Natural killer cell (primary cell): Measurements from ENCODE around the gene PAH. TPM values are rescaled to one million over a fixed set of nuclear protein-coding genes. Genes with fewer than 3 reads are reported as not detected.

ENCODE experiments used
- ATAC-seq, 3 donors: fragments of 150-1000 bp in 2 of 3; fragments of 200-7000 bp in 1 of 3; cut with Tn5 transposase; 1 replicate in 1 of 3; 2 replicates in 2 of 3; pipeline ENCODE4 v1.10.0; 2021; ENCODE audit warnings: mild to moderate bottlenecking in 2 of 3, moderate library complexity in 2 of 3
- DNase-seq, 2 donors: peaks; one replicate each; pipeline versions ENCODE4 v3.0.0 to v3.0.0-alpha.2; 2013 to 2021; ENCODE audit warnings: mixed read lengths in 1 of 2
- H3K27ac ChIP-seq: one replicate; pipeline ENCODE4 v1.5.1; 2013; ENCODE audit warnings: mild to moderate bottlenecking, low read length
- H3K27me3 ChIP-seq: one replicate; pipeline ENCODE4 v1.6.1; 2013; ENCODE audit warnings: low read length; ENCODE audit not compliant: control insufficient read depth, insufficient read depth
- H3K36me3 ChIP-seq: one replicate; pipeline ENCODE4 v1.6.1; 2013; ENCODE audit warnings: low read length; ENCODE audit not compliant: control insufficient read depth, insufficient read depth
- H3K4me1 ChIP-seq: one replicate; pipeline ENCODE4 v1.6.1; 2013; ENCODE audit warnings: low read length; ENCODE audit not compliant: control insufficient read depth, insufficient read depth
- H3K4me3 ChIP-seq: one replicate; pipeline ENCODE4 v1.5.1; 2013; ENCODE audit warnings: low read length
- H3K9me3 ChIP-seq: one replicate; pipeline ENCODE4 v1.6.1; 2013; ENCODE audit warnings: low read length; ENCODE audit not compliant: control insufficient read depth, insufficient read depth
- H3K27ac Mint-ChIP-seq, 2 donors: one replicate each; pipeline ENCODE4 v1.8.0; 2022; ENCODE audit warnings: mild to moderate bottlenecking in 2 of 2, mixed read lengths in 2 of 2, moderate library complexity in 1 of 2
- H3K27me3 Mint-ChIP-seq, 2 donors: one replicate each; pipeline ENCODE4 v1.8.0; 2022; ENCODE audit warnings: low read depth in 2 of 2, mixed read lengths in 2 of 2
- H3K36me3 Mint-ChIP-seq: one replicate; pipeline ENCODE4 v1.8.0; 2022; ENCODE audit warnings: mixed read lengths
- H3K4me1 Mint-ChIP-seq, 2 donors: one replicate each; pipeline ENCODE4 v1.8.0; 2022; ENCODE audit warnings: mixed read lengths in 2 of 2
- H3K4me3 Mint-ChIP-seq: one replicate; pipeline ENCODE4 v1.8.0; 2022; ENCODE audit warnings: mild to moderate bottlenecking, moderate library complexity, mixed read lengths
- H3K9me3 Mint-ChIP-seq, 2 donors: one replicate each; pipeline ENCODE4 v1.8.0; 2022; ENCODE audit warnings: mixed read lengths in 2 of 2
- WGBS: methylation state at CpG from one replicate; pipeline ENCODE4 v1.1.7; 2013; ENCODE audit warnings: missing lambda C conversion rate; ENCODE audit not compliant: insufficient coverage; 5-methylcytosine and 5-hydroxymethylcytosine counted together
- intact Hi-C: fragments of 100-400 bp; cut with micrococcal nuclease; formaldehyde crosslinking; loops from one replicate; pipeline ENCODE4 v1.14.2; 2022
- total RNA-seq, 4 donors: library from RNA; stranded (reverse); fragments of 120-200 nt in 1 of 4; gene quantifications; one replicate each; pipeline versions ENCODE4 v1.2.3 to v1.2.4, GENCODE V29; 2013 to 2022
- TF ChIP-seq, protein P1 (sequence below): fragments of 200-600 bp; IDR thresholded peaks from one replicate; pipeline ENCODE4 v1.8.0; 2022; ENCODE audit warnings: antibody characterized with exemption

Gene PAH
- total RNA-seq, result not detected
- total RNA-seq (2013), result 0.14 TPM

DNA sequence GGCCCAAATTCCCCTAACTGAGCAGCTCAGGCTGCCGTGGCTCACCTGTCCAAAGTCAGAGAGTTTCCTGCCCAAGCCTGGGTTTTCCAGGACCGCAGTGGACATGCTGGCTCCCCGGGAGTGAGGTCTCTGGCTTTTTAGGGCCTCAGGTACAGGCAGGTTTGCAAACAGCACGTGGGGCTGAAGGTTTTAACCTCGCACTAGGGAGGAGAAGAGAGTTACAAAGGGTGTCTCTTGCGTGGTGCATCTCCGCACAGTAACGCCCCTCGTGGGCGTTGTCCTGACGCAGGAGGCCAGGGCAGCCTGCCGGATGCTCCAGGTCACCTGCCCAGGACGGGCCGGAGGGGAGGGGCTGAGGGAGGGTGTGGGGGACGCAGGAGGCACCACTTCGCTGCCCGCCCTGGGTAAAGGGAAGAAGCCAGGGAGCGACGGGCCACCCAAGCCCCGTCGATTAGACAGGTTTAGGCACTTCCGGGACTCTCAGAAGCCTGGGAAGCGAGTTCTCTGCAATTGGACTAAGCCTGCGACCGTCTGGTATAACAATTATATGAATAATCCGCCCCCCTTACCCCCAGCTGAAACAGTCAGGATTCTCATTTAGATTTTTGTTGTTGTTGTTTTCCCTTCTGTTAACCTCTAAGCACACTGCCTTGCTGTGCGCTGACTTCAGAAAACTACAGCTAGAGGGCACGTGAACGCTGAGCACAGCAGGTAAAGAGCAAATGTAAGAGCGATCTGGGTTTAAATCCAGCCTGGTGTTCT is at the start of gene PAH:
Gene PAH (minus strand): TSS at position 219 of the 762 bp plus-strand sequence. CDS start 114 bp downstream, at position 105.
- Histone ChIP-seq H3K36me3 (no peaks in the 10 kb centered on the region), H3K4me3 (peak within 1 kb of the TSS; percentile 12), H3K27ac (no peak within 1 kb of the TSS), H3K4me1 (peaks cover 9% of the 10 kb centered on the region), H3K27me3 (peaks cover 8% of the 10 kb centered on the region), H3K9me3 (no peaks in the 10 kb centered on the region)
- Mint-ChIP-seq H3K9me3 (peaks cover 0 to 3% of the 10 kb centered on the region in 2 donors), H3K4me3 (peak within 1 kb of the TSS; percentile 40), H3K36me3 (no peaks in the 10 kb centered on the region), H3K27ac (no peak within 1 kb of the TSS), H3K4me1 (no peaks in the 10 kb centered on the region), H3K27me3 (peaks cover 5 to 7% of the 10 kb centered on the region in 2 donors)
- DNase-seq, result peak in 1 of 2 donors; percentile 25
- TF ChIP-seq, protein P1, sequence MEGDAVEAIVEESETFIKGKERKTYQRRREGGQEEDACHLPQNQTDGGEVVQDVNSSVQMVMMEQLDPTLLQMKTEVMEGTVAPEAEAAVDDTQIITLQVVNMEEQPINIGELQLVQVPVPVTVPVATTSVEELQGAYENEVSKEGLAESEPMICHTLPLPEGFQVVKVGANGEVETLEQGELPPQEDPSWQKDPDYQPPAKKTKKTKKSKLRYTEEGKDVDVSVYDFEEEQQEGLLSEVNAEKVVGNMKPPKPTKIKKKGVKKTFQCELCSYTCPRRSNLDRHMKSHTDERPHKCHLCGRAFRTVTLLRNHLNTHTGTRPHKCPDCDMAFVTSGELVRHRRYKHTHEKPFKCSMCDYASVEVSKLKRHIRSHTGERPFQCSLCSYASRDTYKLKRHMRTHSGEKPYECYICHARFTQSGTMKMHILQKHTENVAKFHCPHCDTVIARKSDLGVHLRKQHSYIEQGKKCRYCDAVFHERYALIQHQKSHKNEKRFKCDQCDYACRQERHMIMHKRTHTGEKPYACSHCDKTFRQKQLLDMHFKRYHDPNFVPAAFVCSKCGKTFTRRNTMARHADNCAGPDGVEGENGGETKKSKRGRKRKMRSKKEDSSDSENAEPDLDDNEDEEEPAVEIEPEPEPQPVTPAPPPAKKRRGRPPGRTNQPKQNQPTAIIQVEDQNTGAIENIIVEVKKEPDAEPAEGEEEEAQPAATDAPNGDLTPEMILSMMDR, result no peak
- no peak for ATAC-seq
- 9% methylated on average over 29 of the region's 30 CpGs for WGBS
- intact Hi-C loops, result no loop called here

DNA sequence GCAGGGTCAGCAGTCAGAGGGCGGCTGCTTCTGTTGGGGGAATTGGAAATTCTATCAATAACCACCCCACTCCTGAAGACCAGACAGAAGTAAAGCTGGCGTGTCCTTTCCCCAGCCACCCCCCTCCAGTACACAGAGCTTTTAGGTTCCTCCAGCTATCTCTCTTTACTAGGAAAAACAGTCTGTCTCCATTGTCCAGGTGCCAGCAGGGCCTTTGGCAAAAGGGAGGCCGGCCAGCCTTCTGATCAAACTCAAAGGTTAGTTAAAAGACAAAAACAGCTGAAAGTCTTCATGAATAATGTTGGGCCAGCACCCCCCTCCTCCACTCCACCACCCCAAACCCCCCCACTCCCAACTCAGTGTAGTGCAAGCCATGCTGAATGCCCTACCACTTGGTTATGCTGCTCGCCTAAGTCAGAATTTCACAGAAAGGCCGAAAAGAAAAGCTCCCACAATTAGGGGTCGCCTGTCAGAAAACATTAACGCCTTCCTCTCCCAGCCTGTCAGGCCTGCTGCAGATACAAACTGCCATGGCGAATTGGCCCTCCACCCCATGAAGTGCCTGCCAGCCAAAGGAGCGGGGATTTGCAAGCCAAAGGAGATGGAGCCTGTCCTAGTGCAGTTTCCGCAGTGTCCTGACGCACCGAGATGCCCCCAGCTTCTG is 49.3 kb upstream of the PAH start:
- Mint-ChIP-seq H3K27me3 (peaks cover 48 to 61% of the 10 kb centered on the region in 2 donors), H3K4me3 (no peak overlapping the region), H3K9me3 (peaks cover 5 to 6% of the 10 kb centered on the region in 2 donors), H3K4me1 (no peaks in the 10 kb centered on the region), H3K27ac (no peak overlapping the region), H3K36me3 (no peaks in the 10 kb centered on the region)
- Histone ChIP-seq H3K36me3 (no peaks in the 10 kb centered on the region), H3K9me3 (peaks cover 3% of the 10 kb centered on the region), H3K27ac (no peak overlapping the region), H3K4me1 (no peaks in the 10 kb centered on the region), H3K27me3 (peaks cover 36% of the 10 kb centered on the region), H3K4me3 (no peak overlapping the region)
- DNase-seq (no peak), ATAC-seq (no peak)
- TF ChIP-seq, protein P1, result no peak
- 22% methylated on average over 12 of the region's 12 CpGs for whole genome bisulfite sequencing
- intact Hi-C loops, result no loop called here

- intact Hi-C loops, result no loop called here
- Histone ChIP-seq H3K4me1 (no peaks in the 10 kb centered on the region), H3K4me3 (no peak overlapping the region), H3K9me3 (peaks cover 3% of the 10 kb centered on the region), H3K27ac (no peak overlapping the region), H3K36me3 (no peaks in the 10 kb centered on the region), H3K27me3 (peaks cover 37% of the 10 kb centered on the region)
- TF ChIP-seq, protein P1, result no peak
- no peak for DNase-seq
- Mint-ChIP-seq H3K27ac (no peak overlapping the region), H3K4me3 (no peak overlapping the region), H3K36me3 (no peaks in the 10 kb centered on the region), H3K9me3 (peaks cover 5 to 6% of the 10 kb centered on the region in 2 donors), H3K4me1 (no peaks in the 10 kb centered on the region), H3K27me3 (peaks cover 56 to 69% of the 10 kb centered on the region in 2 donors)
- WGBS, result 5% methylated on average over 37 of the region's 38 CpGs
- no peak for ATAC-seq
These were observed 48.5 kb upstream of the PAH start for GRCh38 chr12:102965281-102966155.
